ENCODE measurements around the gene SNRPN. TPM values are rescaled to one million over a fixed set of nuclear protein-coding genes. Genes with fewer than 3 reads are reported as not detected.

Gene SNRPN
- total and polyA plus RNA-seq, 2 experiments from 2014 or later = 225 to 283 TPM

- H3K9me2 ChIP-seq (replicated peaks; ENCODE audit: insufficient read depth) = no peaks in the 10 kb centered on the region
- H3K9me3 ChIP-seq (ENCODE audit: low read depth) = no peaks in the 10 kb centered on the region
- TF ChIP-seq, protein P1, sequence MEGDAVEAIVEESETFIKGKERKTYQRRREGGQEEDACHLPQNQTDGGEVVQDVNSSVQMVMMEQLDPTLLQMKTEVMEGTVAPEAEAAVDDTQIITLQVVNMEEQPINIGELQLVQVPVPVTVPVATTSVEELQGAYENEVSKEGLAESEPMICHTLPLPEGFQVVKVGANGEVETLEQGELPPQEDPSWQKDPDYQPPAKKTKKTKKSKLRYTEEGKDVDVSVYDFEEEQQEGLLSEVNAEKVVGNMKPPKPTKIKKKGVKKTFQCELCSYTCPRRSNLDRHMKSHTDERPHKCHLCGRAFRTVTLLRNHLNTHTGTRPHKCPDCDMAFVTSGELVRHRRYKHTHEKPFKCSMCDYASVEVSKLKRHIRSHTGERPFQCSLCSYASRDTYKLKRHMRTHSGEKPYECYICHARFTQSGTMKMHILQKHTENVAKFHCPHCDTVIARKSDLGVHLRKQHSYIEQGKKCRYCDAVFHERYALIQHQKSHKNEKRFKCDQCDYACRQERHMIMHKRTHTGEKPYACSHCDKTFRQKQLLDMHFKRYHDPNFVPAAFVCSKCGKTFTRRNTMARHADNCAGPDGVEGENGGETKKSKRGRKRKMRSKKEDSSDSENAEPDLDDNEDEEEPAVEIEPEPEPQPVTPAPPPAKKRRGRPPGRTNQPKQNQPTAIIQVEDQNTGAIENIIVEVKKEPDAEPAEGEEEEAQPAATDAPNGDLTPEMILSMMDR (IDR thresholded peaks at IDR 0.05; ENCODE audit: poor library complexity) = no peak
- TF ChIP-seq EZH2phosphoT487 (IDR thresholded peaks at IDR 0.05; ENCODE audit: low read depth, severe bottlenecking, unreplicated experiment) (no peak), EZH2 (IDR thresholded peaks at IDR 0.05; ENCODE audit: borderline replicate concordance) (no peak)
- H3K36me3 ChIP-seq (replicated peaks; ENCODE audit: insufficient read depth, low read depth) = no peaks in the 10 kb centered on the region
- H3K4me2 ChIP-seq = no peak overlapping the region
- no peak overlapping the region for H3K4me3 ChIP-seq
- H3K79me2 ChIP-seq = no peaks in the 10 kb centered on the region
- WGBS (ENCODE audit: low lambda C conversion rate, missing lambda C conversion rate) = 42% methylated on average over 1 of the region's 1 CpG
- H4K20me1 ChIP-seq (ENCODE audit: insufficient read depth, poor library complexity, severe bottlenecking) = no peaks in the 10 kb centered on the region
- H3K4me1 ChIP-seq (ENCODE audit: insufficient read depth) = no peaks in the 10 kb centered on the region
- no peak overlapping the region for H3K27ac ChIP-seq
- H3K27me3 ChIP-seq = no peaks in the 10 kb centered on the region
- DNase-seq (ENCODE audit: low spot score) = peak; percentile 5
- no peak overlapping the region for H2AFZ ChIP-seq
These were observed 9.8 kb upstream of the SNRPN start for GRCh38 chr15:24944954-24945353.

- Histone ChIP-seq H3K4me1 (ENCODE audit: insufficient read depth) (no peaks in the 10 kb centered on the region), H3K27ac (no peak overlapping the region), H4K20me1 (ENCODE audit: insufficient read depth, poor library complexity, severe bottlenecking) (no peaks in the 10 kb centered on the region), H3K9me2 (replicated peaks; ENCODE audit: insufficient read depth) (no peaks in the 10 kb centered on the region), H2AFZ (no peak overlapping the region), H3K27me3 (no peaks in the 10 kb centered on the region), H3K4me2 (no peak overlapping the region), H3K9me3 (ENCODE audit: low read depth) (no peaks in the 10 kb centered on the region), H3K4me3 (no peak overlapping the region), H3K36me3 (replicated peaks; ENCODE audit: insufficient read depth, low read depth) (no peaks in the 10 kb centered on the region), H3K79me2 (no peaks in the 10 kb centered on the region)
- TF ChIP-seq, protein P1 (IDR thresholded peaks at IDR 0.05; ENCODE audit: poor library complexity) = no peak
- TF ChIP-seq EZH2phosphoT487 (IDR thresholded peaks at IDR 0.05; ENCODE audit: low read depth, severe bottlenecking, unreplicated experiment) = no peak
- TF ChIP-seq EZH2 (IDR thresholded peaks at IDR 0.05; ENCODE audit: borderline replicate concordance) = no peak
- WGBS (ENCODE audit: low lambda C conversion rate, missing lambda C conversion rate) = 71% methylated on average over 1 of the region's 1 CpG
- no peak for DNase-seq (ENCODE audit: low spot score)
These were observed 9.1 kb upstream of the SNRPN start for GRCh38 chr15:24945711-24946110.

DNA sequence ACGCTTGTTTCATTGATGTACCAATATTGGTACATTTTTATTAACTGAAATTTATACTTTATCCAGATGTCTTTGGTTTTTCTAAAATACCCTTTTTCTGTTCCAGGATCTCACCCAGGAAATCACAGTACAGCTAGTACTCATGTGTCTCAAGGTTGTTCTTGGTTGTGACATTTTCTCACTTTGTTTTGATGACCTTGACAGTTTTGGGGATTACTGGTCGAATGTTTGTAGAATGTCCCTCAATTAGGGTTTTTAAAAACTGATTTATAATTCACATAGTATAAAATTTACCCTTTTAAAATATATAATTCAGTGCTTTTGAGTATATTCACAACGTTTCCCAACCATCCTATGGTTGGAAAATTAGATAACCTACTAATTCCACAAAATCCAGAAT is 6.3 kb upstream of the SNRPN start:
- H3K27ac ChIP-seq = no peak overlapping the region
- H3K9me2 ChIP-seq (replicated peaks; ENCODE audit: insufficient read depth) = no peaks in the 10 kb centered on the region
- no peak for DNase-seq (ENCODE audit: low spot score)
- no peaks in the 10 kb centered on the region for H4K20me1 ChIP-seq (ENCODE audit: insufficient read depth, poor library complexity, severe bottlenecking)
- no peaks in the 10 kb centered on the region for H3K4me1 ChIP-seq (ENCODE audit: insufficient read depth)
- TF ChIP-seq, protein P1 (IDR thresholded peaks at IDR 0.05; ENCODE audit: poor library complexity) = no peak
- no peak for TF ChIP-seq EZH2 (IDR thresholded peaks at IDR 0.05; ENCODE audit: borderline replicate concordance)
- no peaks in the 10 kb centered on the region for H3K79me2 ChIP-seq
- H3K36me3 ChIP-seq (replicated peaks; ENCODE audit: insufficient read depth, low read depth) = no peaks in the 10 kb centered on the region
- WGBS (ENCODE audit: low lambda C conversion rate, missing lambda C conversion rate) = 68% methylated on average over 3 of the region's 3 CpGs
- no peaks in the 10 kb centered on the region for H3K9me3 ChIP-seq (ENCODE audit: low read depth)
- no peak overlapping the region for H3K4me2 ChIP-seq
- no peaks in the 10 kb centered on the region for H3K27me3 ChIP-seq
- no peak overlapping the region for H2AFZ ChIP-seq
- H3K4me3 ChIP-seq = no peak overlapping the region

DNA sequence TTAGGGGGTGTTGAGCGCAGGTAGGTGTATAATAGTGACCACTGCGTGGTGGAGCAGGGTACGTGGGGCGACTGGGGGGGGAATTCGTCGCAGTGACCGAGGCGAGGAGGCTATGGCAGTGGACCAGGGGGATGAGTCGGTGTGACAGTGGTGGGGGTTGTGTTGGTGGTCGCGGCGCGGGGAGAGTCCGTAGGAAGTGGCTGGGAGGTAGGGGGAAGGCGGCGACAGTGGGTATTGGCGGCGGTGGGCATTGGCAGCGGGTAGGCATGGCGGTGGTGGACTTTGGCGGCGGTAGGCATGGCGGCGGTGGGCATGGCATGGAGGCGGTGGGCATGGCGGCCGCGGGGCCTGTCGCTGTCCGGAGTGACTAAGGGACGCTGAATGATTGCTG is 739 bp downstream of the SNRPN start:
- peak overlapping the region; percentile 96 for H3K27ac ChIP-seq
- H3K79me2 ChIP-seq = peaks cover 48% of the 10 kb centered on the region
- no peaks in the 10 kb centered on the region for H3K27me3 ChIP-seq
- H3K9me3 ChIP-seq (ENCODE audit: low read depth) = no peaks in the 10 kb centered on the region
- peak; percentile 6 for DNase-seq (ENCODE audit: low spot score)
- TF ChIP-seq EZH2 (IDR thresholded peaks at IDR 0.05; ENCODE audit: borderline replicate concordance) (no peak), EZH2phosphoT487 (IDR thresholded peaks at IDR 0.05; ENCODE audit: low read depth, severe bottlenecking, unreplicated experiment) (no peak)
- TF ChIP-seq, protein P1 (IDR thresholded peaks at IDR 0.05; ENCODE audit: poor library complexity) = no peak
- H2AFZ ChIP-seq = peak overlapping the region; percentile 70
- H3K4me3 ChIP-seq = peak overlapping the region; percentile 77
- H3K4me1 ChIP-seq (ENCODE audit: insufficient read depth) = no peaks in the 10 kb centered on the region
- H3K4me2 ChIP-seq = peak overlapping the region; percentile 83
- no peaks in the 10 kb centered on the region for H3K9me2 ChIP-seq (replicated peaks; ENCODE audit: insufficient read depth)
- no peaks in the 10 kb centered on the region for H3K36me3 ChIP-seq (replicated peaks; ENCODE audit: insufficient read depth, low read depth)
- H4K20me1 ChIP-seq (ENCODE audit: insufficient read depth, poor library complexity, severe bottlenecking) = peaks cover 21% of the 10 kb centered on the region
- 72% methylated on average over 14 of the region's 31 CpGs for WGBS (ENCODE audit: low lambda C conversion rate, missing lambda C conversion rate)
